ENCODE measurements around the gene MR1. TPM values are rescaled to one million over a fixed set of nuclear protein-coding genes. Genes with fewer than 3 reads are reported as not detected.

Gene MR1
- total RNA-seq (ENCODE audit: low replicate concordance), result 0.62 and 0.99 TPM in 2 replicates
- long read RNA-seq, full-length matches to known transcripts, result 7 of 7 reads
- long read RNA-seq, partial matches to known transcripts, result 0 of 7 reads
- long read RNA-seq, other reads (novel, unspliced or antisense), result 0 of 7 reads

DNA sequence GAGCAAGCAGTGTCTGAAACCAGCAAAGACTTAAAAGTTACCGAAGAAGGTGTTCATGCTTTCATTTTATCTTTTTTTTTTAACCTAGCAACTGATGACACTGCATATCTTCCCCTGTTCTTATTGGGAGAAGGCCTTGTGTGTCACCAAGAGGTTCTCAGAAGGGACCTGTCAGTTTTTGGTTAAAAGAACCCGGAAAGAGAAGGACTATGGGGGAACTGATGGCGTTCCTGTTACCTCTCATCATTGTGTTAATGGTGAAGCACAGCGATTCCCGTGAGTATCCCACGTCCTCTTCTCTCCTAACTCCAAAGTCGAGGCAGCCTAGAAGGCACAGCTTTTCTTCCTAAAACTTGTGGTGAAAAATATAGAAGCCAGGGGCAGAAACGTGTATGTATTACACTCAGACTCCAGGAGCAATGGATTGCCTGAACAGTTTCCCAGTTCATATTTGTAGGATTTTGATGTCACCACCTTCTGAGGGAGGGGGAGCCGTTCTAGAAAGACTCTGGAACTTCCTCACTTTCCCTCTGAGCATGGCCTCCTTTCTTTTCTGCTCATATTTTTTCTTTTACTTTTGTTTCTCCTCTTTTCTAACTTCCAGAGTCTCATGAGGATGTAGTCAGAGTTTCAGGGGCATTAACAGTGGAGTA lies at the start of gene MR1:
MR1 (plus strand) TSS at position 185 of the 653 bp plus-strand sequence; CDS start at position 210, 25 bp downstream.
- TF ChIP-seq CTCF (conservative IDR thresholded peaks at IDR 0.05), result no peak
- H3K4me1 Mint-ChIP-seq (ENCODE audit: unreplicated experiment), result peaks cover 4% of the 10 kb centered on the region
- peak within 1 kb of the TSS; percentile 68 for H3K27ac Mint-ChIP-seq
- no peak for DNase-seq (ENCODE audit: extremely low spot score, unreplicated experiment)
- H3K4me3 Mint-ChIP-seq, result peak within 1 kb of the TSS; percentile 60
- H3K27me3 Mint-ChIP-seq, result no peaks in the 10 kb centered on the region
- no peaks in the 10 kb centered on the region for H3K36me3 Mint-ChIP-seq
- no peaks in the 10 kb centered on the region for H3K9me3 Mint-ChIP-seq

DNA sequence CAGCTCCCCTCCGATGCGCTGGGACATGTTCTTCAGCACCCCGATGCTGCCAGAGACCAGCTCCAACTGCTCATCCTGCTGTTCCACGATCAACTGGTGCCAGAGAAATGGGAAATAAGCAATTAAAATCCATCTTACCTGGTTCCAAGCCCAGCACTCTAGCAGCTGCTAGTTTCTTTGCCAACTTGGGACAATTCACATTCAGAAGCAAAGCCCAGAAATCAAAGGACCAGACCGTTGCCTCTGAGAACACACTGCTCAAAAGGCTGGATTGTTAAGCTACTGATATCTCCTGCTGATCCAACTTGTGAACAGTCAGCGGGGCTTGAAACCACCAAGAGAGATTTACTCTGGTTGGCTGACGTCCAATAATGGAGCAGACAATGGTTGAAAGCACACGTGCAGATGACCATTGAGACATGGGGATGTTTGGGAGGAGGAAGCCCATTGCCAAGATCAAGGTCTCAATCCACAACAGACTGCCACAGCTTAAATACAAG lies 45.5 kb upstream of the MR1 start:
- no peaks in the 10 kb centered on the region for H3K4me1 Mint-ChIP-seq (ENCODE audit: unreplicated experiment)
- peaks cover 47% of the 10 kb centered on the region for H3K36me3 Mint-ChIP-seq
- no peak for TF ChIP-seq CTCF (conservative IDR thresholded peaks at IDR 0.05)

DNA sequence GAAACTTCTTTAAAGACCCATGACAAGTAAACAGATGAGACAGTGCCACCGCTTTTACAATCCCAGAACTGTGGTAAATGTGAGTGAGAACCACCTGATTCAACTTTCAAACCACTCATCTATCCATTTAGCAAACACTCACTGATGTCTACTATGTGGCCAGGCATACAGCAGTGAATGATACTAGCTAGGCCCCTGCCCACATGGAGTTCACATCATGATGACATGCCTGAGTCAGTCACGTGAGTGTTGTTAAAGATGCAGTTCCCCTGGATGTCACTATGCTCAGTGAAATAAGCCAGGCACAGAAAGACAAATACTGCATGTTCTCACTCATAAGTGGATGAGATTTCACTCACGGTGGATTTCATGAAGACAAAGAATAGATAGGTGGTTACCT lies 39.5 kb upstream of the MR1 start:
- no peak overlapping the region for H3K27ac Mint-ChIP-seq
- TF ChIP-seq CTCF (conservative IDR thresholded peaks at IDR 0.05), result no peak

More for the DNA sequence above, 45.5 kb upstream of the MR1 start:
- Mint-ChIP-seq H3K27ac (no peak overlapping the region), H3K4me3 (no peak overlapping the region), H3K27me3 (no peaks in the 10 kb centered on the region), H3K9me3 (no peaks in the 10 kb centered on the region)
- DNase-seq (ENCODE audit: extremely low spot score, unreplicated experiment), result no peak

DNA sequence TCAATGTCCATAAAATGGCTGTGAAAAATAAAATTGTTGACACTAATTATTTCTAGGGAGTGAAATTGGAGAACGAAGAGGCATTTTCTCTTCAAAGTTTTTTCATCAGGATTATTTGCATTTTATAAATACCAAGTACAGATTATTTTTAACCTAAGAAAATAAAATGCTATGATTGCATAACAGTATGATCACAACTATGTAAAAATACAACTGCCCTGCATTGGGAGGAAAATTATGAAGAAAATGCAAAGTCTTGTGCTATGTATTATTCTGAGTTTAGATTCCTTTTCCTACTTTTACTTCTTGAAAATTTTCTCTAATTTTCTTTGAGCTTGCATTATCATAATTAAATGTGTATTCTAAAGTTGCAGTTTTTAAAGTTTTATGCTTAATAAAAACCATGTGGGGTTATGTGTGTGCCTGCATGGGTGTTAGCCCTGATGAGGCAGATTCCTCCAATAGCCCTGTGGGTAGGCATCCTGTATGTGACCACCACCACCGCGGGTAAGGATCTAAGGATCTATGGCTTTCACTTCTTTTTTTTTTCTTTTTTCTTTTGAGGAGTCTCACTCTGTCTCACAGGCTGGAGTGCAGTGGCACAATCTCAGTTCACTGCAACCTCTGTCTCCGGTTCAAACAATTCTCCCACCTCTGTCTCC lies 35.8 kb upstream of the MR1 start:
- H3K36me3 Mint-ChIP-seq, result peaks cover 42% of the 10 kb centered on the region
- H3K27ac Mint-ChIP-seq, result no peak overlapping the region
- H3K27me3 Mint-ChIP-seq, result no peaks in the 10 kb centered on the region

More for the DNA sequence above, 39.5 kb upstream of the MR1 start:
- H3K9me3 Mint-ChIP-seq, result no peaks in the 10 kb centered on the region
- no peak for DNase-seq (ENCODE audit: extremely low spot score, unreplicated experiment)
- H3K4me1 Mint-ChIP-seq (ENCODE audit: unreplicated experiment), result no peaks in the 10 kb centered on the region
- no peaks in the 10 kb centered on the region for H3K27me3 Mint-ChIP-seq
- no peak overlapping the region for H3K4me3 Mint-ChIP-seq
- peaks cover 33% of the 10 kb centered on the region for H3K36me3 Mint-ChIP-seq

More for the DNA sequence above, 35.8 kb upstream of the MR1 start:
- no peak for DNase-seq (ENCODE audit: extremely low spot score, unreplicated experiment)
- no peak for TF ChIP-seq CTCF (conservative IDR thresholded peaks at IDR 0.05)
- Mint-ChIP-seq H3K9me3 (no peaks in the 10 kb centered on the region), H3K4me1 (ENCODE audit: unreplicated experiment) (no peaks in the 10 kb centered on the region), H3K4me3 (no peak overlapping the region)
